OCI-LY3 (cell line): ENCODE results near the gene TCEAL3.

Experiments used
- EZH2phosphoT487 ChIP-seq: fragments of 200-600 bp; shearing (Covaris generic); IDR thresholded peaks from 2 replicates; pipeline ENCODE4 v1.6.1; 2018; ENCODE audit warnings: antibody characterized with exemption, mixed run types, low read depth
- TF ChIP-seq, protein P1 (sequence below): fragments of 200-600, 300-600 bp; sonication (generic); IDR thresholded peaks from 2 replicates; pipeline ENCODE4 v1.5.1; 2014; ENCODE audit warnings: antibody characterized with exemption, low read length, low read depth

DNA sequence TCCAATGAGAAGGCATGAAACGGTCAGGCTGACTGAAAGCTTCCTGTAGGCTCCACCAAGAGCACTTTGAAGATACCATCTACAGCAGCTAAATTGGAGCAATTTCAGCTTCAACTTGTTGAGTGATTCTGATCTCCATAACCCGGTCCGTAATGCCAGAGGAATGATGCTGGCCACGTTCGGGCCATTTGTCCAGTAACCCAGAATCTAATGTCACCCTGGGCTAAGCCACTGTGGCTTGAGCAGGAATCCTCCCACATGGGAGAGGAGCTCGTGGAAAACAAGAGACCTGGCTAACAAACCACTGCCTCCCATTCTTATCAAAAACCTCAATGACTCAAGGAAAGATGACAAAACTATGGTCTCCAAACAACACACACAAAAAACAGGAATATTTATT, 36.6 kb upstream of the TCEAL3 start:
- TF ChIP-seq, protein P1, sequence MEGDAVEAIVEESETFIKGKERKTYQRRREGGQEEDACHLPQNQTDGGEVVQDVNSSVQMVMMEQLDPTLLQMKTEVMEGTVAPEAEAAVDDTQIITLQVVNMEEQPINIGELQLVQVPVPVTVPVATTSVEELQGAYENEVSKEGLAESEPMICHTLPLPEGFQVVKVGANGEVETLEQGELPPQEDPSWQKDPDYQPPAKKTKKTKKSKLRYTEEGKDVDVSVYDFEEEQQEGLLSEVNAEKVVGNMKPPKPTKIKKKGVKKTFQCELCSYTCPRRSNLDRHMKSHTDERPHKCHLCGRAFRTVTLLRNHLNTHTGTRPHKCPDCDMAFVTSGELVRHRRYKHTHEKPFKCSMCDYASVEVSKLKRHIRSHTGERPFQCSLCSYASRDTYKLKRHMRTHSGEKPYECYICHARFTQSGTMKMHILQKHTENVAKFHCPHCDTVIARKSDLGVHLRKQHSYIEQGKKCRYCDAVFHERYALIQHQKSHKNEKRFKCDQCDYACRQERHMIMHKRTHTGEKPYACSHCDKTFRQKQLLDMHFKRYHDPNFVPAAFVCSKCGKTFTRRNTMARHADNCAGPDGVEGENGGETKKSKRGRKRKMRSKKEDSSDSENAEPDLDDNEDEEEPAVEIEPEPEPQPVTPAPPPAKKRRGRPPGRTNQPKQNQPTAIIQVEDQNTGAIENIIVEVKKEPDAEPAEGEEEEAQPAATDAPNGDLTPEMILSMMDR = no peak
- no peak for TF ChIP-seq EZH2phosphoT487
